Skeletal muscle tissue (tissue), 4 donors: ENCODE measurements around the gene DDX10. TPM values are rescaled to one million over a fixed set of nuclear protein-coding genes. Genes with fewer than 3 reads are reported as not detected.

Experiments
- H3K27ac ChIP-seq: one replicate; pipeline ENCODE4 v1.7.0; 2013; ENCODE audit warnings: mild to moderate bottlenecking, low read depth, low read length, inconsistent platforms
- H3K27me3 ChIP-seq, 3 donors: one replicate each; pipeline ENCODE4 v1.7.0; 2013; ENCODE audit warnings: low read length in 3 of 3; ENCODE audit not compliant: control insufficient read depth in 3 of 3, insufficient read depth in 3 of 3
- H3K36me3 ChIP-seq, 3 donors: one replicate each; pipeline ENCODE4 v1.7.0; 2013; ENCODE audit warnings: low read length in 3 of 3; ENCODE audit not compliant: control insufficient read depth in 3 of 3, insufficient read depth in 3 of 3
- H3K4me1 ChIP-seq, 3 donors: one replicate each; pipeline ENCODE4 v1.7.0; 2013; ENCODE audit warnings: low read length in 3 of 3, mild to moderate bottlenecking in 3 of 3; ENCODE audit not compliant: control insufficient read depth in 3 of 3, insufficient read depth in 3 of 3
- H3K4me3 ChIP-seq, 3 donors: one replicate each; pipeline ENCODE4 v1.7.0; 2013; ENCODE audit warnings: low read length in 3 of 3
- H3K9ac ChIP-seq, 3 donors: one replicate each; pipeline ENCODE4 v1.7.0; 2013; ENCODE audit warnings: low read length in 3 of 3, mild to moderate bottlenecking in 3 of 3, moderate library complexity in 2 of 3, low read depth in 1 of 3
- H3K9me3 ChIP-seq, 3 donors: one replicate each; pipeline ENCODE4 v1.7.0; 2013; ENCODE audit warnings: low read length in 3 of 3; ENCODE audit not compliant: control insufficient read depth in 3 of 3
- total RNA-seq: library from RNA; depleted of rRNA; stranded (reverse); fragments of >200 nt; gene quantifications from one replicate; pipeline ENCODE4 v1.2.3, GENCODE V29; 2014
- donor health status: Osteomylitis.

The DDX10 gene
- total RNA-seq, 1 donor from 2014 or later = 19.3 TPM

GRCh38 chr11:108705061-108705460, 40.2 kb downstream of the DDX10 start:
- no peak overlapping the region for H3K4me3 ChIP-seq
- H3K4me1 ChIP-seq = no peaks in the 10 kb centered on the region
- H3K27me3 ChIP-seq = no peaks in the 10 kb centered on the region
- peaks cover 8 to 33% (median 14%) of the 10 kb centered on the region in 3 donors for H3K36me3 ChIP-seq
- peaks cover 0 to 6% (median 0%) of the 10 kb centered on the region in 3 donors for H3K9me3 ChIP-seq
- no peak overlapping the region for H3K27ac ChIP-seq
- H3K9ac ChIP-seq = no peak overlapping the region

GRCh38 chr11:108708173-108708572, 43.3 kb downstream of the DDX10 start:
- H3K36me3 ChIP-seq = peaks cover 8 to 35% (median 17%) of the 10 kb centered on the region in 3 donors
- no peaks in the 10 kb centered on the region for H3K27me3 ChIP-seq
- H3K27ac ChIP-seq = no peak overlapping the region
- peaks cover 0 to 6% (median 0%) of the 10 kb centered on the region in 3 donors for H3K9me3 ChIP-seq
- no peaks in the 10 kb centered on the region for H3K4me1 ChIP-seq
- no peak overlapping the region for H3K4me3 ChIP-seq
- H3K9ac ChIP-seq = no peak overlapping the region

GRCh38 chr11:108709741-108710140, 44.9 kb downstream of the DDX10 start:
- peaks cover 0 to 6% (median 0%) of the 10 kb centered on the region in 3 donors for H3K9me3 ChIP-seq
- H3K4me1 ChIP-seq = no peaks in the 10 kb centered on the region
- H3K27me3 ChIP-seq = no peaks in the 10 kb centered on the region
- no peak overlapping the region for H3K27ac ChIP-seq
- no peak overlapping the region for H3K9ac ChIP-seq
- H3K36me3 ChIP-seq = peaks cover 5 to 32% (median 17%) of the 10 kb centered on the region in 3 donors
- H3K4me3 ChIP-seq = no peak overlapping the region

DNA sequence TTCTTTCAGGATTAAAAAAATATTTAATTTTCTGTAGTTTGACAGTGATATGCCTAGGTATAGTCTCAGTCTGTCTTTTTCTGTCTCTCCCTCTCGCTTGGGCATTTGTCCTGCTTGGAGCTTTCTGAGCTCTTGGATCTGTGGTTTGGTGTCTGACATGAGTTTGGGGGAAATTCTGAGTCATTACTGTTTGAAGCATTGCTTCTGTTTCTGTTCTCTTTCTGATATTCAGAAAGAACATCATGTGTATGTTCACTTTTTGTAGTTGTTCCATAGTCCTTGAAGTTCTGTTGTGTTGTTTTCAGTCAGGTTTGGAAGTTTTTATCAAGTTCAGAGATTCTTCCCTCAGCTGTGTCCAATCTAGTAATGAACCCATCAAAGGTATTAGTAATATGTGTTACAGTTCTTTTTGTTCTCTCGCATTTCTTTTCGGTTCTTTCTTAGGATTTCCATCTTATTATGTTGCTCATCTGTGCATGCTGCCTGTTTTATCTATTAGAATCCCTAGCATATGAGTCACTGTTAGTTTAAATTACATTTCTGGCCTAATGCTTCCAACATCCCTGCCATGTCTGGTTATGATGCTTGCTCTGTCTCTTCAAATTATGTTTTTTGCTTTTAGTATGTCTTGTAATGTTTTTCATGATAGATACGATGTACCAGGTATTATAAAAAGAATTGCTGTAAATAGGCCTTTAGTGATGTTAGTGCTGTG, 48.4 kb downstream of the DDX10 start:
- Histone ChIP-seq H3K9ac (no peak overlapping the region), H3K9me3 (peaks cover 0 to 5% (median 0%) of the 10 kb centered on the region in 3 donors), H3K36me3 (peaks cover 3 to 12% (median 6%) of the 10 kb centered on the region in 3 donors)

GRCh38 chr11:108715239-108715638, 50.4 kb downstream of the DDX10 start:
- Histone ChIP-seq H3K4me1 (no peaks in the 10 kb centered on the region), H3K4me3 (no peak overlapping the region), H3K9ac (no peak overlapping the region), H3K27me3 (no peaks in the 10 kb centered on the region), H3K9me3 (no peaks in the 10 kb centered on the region), H3K27ac (no peak overlapping the region), H3K36me3 (peaks cover 0 to 6% (median 5%) of the 10 kb centered on the region in 3 donors)

More for the DNA sequence above, 48.4 kb downstream of the DDX10 start:
- Histone ChIP-seq H3K27me3 (no peaks in the 10 kb centered on the region), H3K4me1 (no peaks in the 10 kb centered on the region), H3K27ac (no peak overlapping the region), H3K4me3 (no peak overlapping the region)

DNA sequence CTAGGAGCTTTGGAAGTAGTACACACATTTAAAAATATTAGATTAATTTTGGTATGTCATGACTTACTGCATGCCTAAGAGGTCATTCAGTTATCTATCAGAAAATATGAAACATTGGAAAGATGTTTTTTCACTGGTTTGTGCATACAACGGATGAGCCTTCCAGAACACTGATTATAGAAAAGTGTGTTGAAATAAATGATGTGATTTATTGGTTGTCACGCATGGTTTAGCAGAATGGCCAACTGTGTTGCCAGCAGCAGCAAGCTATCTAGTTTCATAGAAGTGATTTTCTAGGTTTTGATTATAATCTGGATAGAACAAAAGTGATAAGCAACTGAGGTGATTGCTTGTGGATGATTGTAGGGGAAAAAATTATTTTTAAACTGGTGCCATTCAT, 53.6 kb downstream of the DDX10 start:
- peaks cover 0 to 7% (median 6%) of the 10 kb centered on the region in 3 donors for H3K36me3 ChIP-seq
- H3K27me3 ChIP-seq = no peaks in the 10 kb centered on the region
- no peaks in the 10 kb centered on the region for H3K4me1 ChIP-seq
- H3K9ac ChIP-seq = no peak overlapping the region
- no peaks in the 10 kb centered on the region for H3K9me3 ChIP-seq
- H3K27ac ChIP-seq = no peak overlapping the region
- no peak overlapping the region for H3K4me3 ChIP-seq

- H3K27me3 ChIP-seq = no peaks in the 10 kb centered on the region
- no peak overlapping the region for H3K9ac ChIP-seq
- H3K4me1 ChIP-seq = no peaks in the 10 kb centered on the region
- peaks cover 0 to 10% (median 6%) of the 10 kb centered on the region in 3 donors for H3K36me3 ChIP-seq
- no peak overlapping the region for H3K4me3 ChIP-seq
- H3K27ac ChIP-seq = no peak overlapping the region
- H3K9me3 ChIP-seq = no peaks in the 10 kb centered on the region
Observed at GRCh38 chr11:108724974-108725689, 60.3 kb downstream of the DDX10 start.

DNA sequence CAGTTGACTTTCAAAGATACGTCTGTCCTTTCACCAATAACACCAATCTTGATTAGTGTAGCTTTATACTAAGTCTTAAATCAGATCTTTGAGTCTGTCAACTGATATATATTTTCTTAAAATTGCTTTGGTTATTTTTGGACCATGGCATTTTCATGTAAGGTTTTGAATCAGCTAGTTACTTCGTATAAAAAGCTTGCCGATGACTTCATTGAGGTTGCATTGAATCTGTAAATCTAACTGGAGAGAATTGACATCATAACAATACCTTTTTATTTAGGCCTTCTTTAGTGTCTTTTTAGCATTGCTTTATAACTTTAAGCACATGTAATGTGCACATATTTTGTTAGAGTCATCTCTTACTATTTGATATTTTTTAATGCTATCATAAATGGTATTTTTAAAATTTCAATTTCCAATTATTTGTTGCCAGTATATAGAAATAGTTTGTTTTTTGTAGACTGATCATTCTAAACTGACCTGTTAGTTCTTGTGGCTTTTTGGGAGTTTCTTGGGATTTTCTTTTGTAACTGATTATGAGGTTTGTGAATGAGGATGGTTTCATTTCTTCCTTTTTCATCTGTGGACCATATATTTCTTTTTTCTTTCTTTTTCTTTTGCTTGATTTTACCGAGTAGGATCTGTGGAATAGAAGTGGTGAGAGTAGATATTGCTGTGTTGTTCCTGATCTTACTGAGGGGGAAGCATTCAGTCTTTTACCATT, 61.4 kb downstream of the DDX10 start:
- Histone ChIP-seq H3K27me3 (no peaks in the 10 kb centered on the region), H3K36me3 (peaks cover 0 to 10% (median 6%) of the 10 kb centered on the region in 3 donors), H3K9ac (no peak overlapping the region), H3K4me1 (no peaks in the 10 kb centered on the region), H3K4me3 (no peak overlapping the region), H3K27ac (no peak overlapping the region), H3K9me3 (no peaks in the 10 kb centered on the region)

DNA sequence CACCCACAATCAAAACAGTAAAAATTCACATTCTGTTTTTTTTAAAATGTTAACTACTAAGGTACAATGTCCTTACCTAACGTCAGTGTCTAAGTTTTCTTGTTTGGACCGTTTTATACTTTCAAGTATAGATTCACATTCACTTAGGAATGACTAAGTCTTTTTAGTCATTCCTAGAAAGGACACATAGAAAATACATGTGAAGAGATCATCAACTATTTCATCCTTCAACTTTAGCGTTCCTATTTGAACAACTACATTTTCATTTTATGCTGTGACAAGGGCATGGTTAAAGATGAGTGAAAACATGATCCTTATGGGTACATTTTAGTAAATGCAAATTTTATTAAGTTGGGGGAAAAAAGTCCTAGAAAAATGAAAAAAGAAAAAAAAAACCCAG, 62.8 kb downstream of the DDX10 start:
- Histone ChIP-seq H3K27me3 (no peaks in the 10 kb centered on the region), H3K9ac (no peak overlapping the region), H3K9me3 (no peaks in the 10 kb centered on the region), H3K27ac (no peak overlapping the region), H3K36me3 (peaks cover 0 to 10% (median 6%) of the 10 kb centered on the region in 3 donors), H3K4me1 (no peaks in the 10 kb centered on the region), H3K4me3 (no peak overlapping the region)
